K562 (cell line): ENCODE data around the gene ZNF609. TPM values are rescaled to one million over a fixed set of nuclear protein-coding genes. Genes with fewer than 3 reads are reported as not detected.

ENCODE experiments used
- ATAC-seq: fragments of 200-7000 bp; cut with Tn5 transposase; 3 replicates; pipeline ENCODE4 v1.9.1; 2020; ENCODE audit warnings: moderate library complexity
- BruUV-seq: library from RNA; stranded (reverse); fragments of 400-500 nt; replicated peaks from 2 replicates; lab custom pipeline; 2021; lab: Mats Ljungman, UMichigan
- CTCF ChIA-PET: fragments of 300-600 bp; formaldehyde crosslinking; extraction: SDS; loops from one replicate; lab custom pipeline; 2021; ENCODE audit warnings: low intra/inter-chr PET ratio; lab: Yijun Ruan, JAX
- POLR2A ChIA-PET: fragments of 300-600, 350-650 bp; sonication (Branson Sonifier 250); formaldehyde crosslinking; extraction: SDS; loops from one replicate; lab custom pipeline; 2021; ENCODE audit warnings: antibody characterized with exemption, inconsistent platforms; lab: Yijun Ruan, JAX
- DNase-seq, 4 experiments: peaks; one replicate each; pipeline versions ENCODE4 v3.0.0 to v3.0.0-alpha.2; 2011 to 2018; ENCODE audit warnings: low spot score in 3 of 4, mixed read lengths in 3 of 4; ENCODE audit errors: extremely low read depth in 1 of 4
- FAIRE-seq: peaks from 2 replicates; lab custom pipeline; 2011; peaks lifted over from hg19 to GRCh38; lab: Jason Lieb, UNC
- H2AFZ ChIP-seq: 2 replicates; pipeline ENCODE4 v1.6.0; 2011; ENCODE audit warnings: low read depth, low read length, control low read depth, inconsistent platforms
- H3K27ac ChIP-seq: fragments of 200-600 bp; 3 replicates; pipeline ENCODE4 v1.8.0; 2011; ENCODE audit warnings: low read depth, mild to moderate bottlenecking, control low read depth, inconsistent platforms, low read length, moderate library complexity, mixed read lengths; ENCODE audit errors: extremely low read depth
- H3K27me3 ChIP-seq, 2 experiments: fragments of 300-600 bp in 1 of 2; 2 replicates in 1 of 2; 3 replicates in 1 of 2; pipeline versions ENCODE4 v1.6.0 to v1.8.0; 2011; ENCODE audit warnings: inconsistent platforms in 2 of 2, low read length in 2 of 2, mild to moderate bottlenecking in 1 of 2, mixed read lengths in 1 of 2, moderate library complexity in 1 of 2; ENCODE audit not compliant: control insufficient read depth in 2 of 2, insufficient read depth in 2 of 2
- H3K36me3 ChIP-seq: fragments of 300-600 bp; 3 replicates; pipeline ENCODE4 v1.8.0; 2011; ENCODE audit warnings: mild to moderate bottlenecking, low read length, inconsistent platforms; ENCODE audit not compliant: control insufficient read depth, insufficient read depth
- H3K4me1 ChIP-seq, 2 experiments: fragments of 200-600 bp in 1 of 2; replicated peaks in 1 of 2; 2 replicates in 1 of 2; 3 replicates in 1 of 2; pipeline versions ENCODE4 v1.5.1 to v1.8.0; 2011; ENCODE audit warnings: inconsistent platforms in 2 of 2, low read length in 2 of 2, mild to moderate bottlenecking in 1 of 2, mixed read lengths in 1 of 2, moderate library complexity in 1 of 2; ENCODE audit not compliant: control insufficient read depth in 2 of 2, insufficient read depth in 2 of 2
- H3K4me2 ChIP-seq: 2 replicates; pipeline ENCODE4 v1.6.1; 2011; ENCODE audit warnings: low read length, control low read depth, inconsistent platforms, mixed read lengths; ENCODE audit not compliant: insufficient read depth
- H3K4me3 ChIP-seq: fragments of 200-600 bp; sonication (generic), shearing (Covaris generic); 2 replicates; pipeline ENCODE4 v1.5.1; 2016; ENCODE audit warnings: control low read depth, inconsistent platforms
- H3K79me2 ChIP-seq: fragments of 200-600 bp; 3 replicates; pipeline ENCODE4 v1.8.0; 2011; ENCODE audit warnings: low read length, inconsistent platforms; ENCODE audit not compliant: control insufficient read depth, insufficient read depth
- H3K9ac ChIP-seq, 2 experiments: 2 replicates each; pipeline versions ENCODE4 v1.6.0 to v1.6.1; 2011; ENCODE audit warnings: low read depth in 2 of 2, low read length in 2 of 2, control low read depth in 1 of 2, inconsistent platforms in 1 of 2, mild to moderate bottlenecking in 1 of 2, mixed read lengths in 1 of 2; ENCODE audit not compliant: insufficient read depth in 1 of 2
- H3K9me1 ChIP-seq: one replicate; pipeline ENCODE4 v1.6.0; 2011; ENCODE audit warnings: inconsistent platforms, mild to moderate bottlenecking, low read length, moderate library complexity; ENCODE audit not compliant: control insufficient read depth, insufficient read depth
- H3K9me3 ChIP-seq: replicated peaks from 2 replicates; pipeline ENCODE4 v1.5.1; 2011; ENCODE audit warnings: low read depth, low read length, inconsistent platforms; ENCODE audit not compliant: control insufficient read depth, insufficient read depth
- H4K20me1 ChIP-seq: replicated peaks from 2 replicates; pipeline ENCODE4 v1.6.1; 2011; ENCODE audit warnings: low read length, inconsistent platforms, mixed read lengths; ENCODE audit not compliant: control insufficient read depth, insufficient read depth
- C11orf30 ChIP-seq: fragments of 450-650 bp; IDR thresholded peaks from 2 replicates; pipeline ENCODE4 v1.6.1; 2016; ENCODE audit warnings: low read depth, mild to moderate bottlenecking
- CBFA2T2 ChIP-seq: fragments of 450-650 bp; conservative IDR thresholded peaks from 2 replicates; pipeline ENCODE4 v1.6.1; 2017; ENCODE audit warnings: mild to moderate bottlenecking
- CREB3 ChIP-seq: fragments of 450-650 bp; conservative IDR thresholded peaks from 2 replicates; pipeline ENCODE4 v1.6.1; 2016; ENCODE audit warnings: missing genetic modification characterization, low read depth, mild to moderate bottlenecking, missing compliant biosample characterization, moderate library complexity
- HMG20A ChIP-seq: fragments of 450-650 bp; formaldehyde crosslinking; conservative IDR thresholded peaks from 2 replicates; pipeline ENCODE4 v1.4.0; 2020; ENCODE audit warnings: mild to moderate bottlenecking, mixed read lengths
- MIER1 ChIP-seq: fragments of 450-650 bp; IDR thresholded peaks from 2 replicates; pipeline ENCODE4 v1.6.1; 2016; ENCODE audit warnings: antibody characterized with exemption, mild to moderate bottlenecking, low read depth
- MXD1 ChIP-seq: fragments of 250-450 bp; sonication (Bioruptor Pico); IDR thresholded peaks from 2 replicates; pipeline ENCODE4 v1.8.0; 2021; ENCODE audit warnings: borderline replicate concordance, mild to moderate bottlenecking, moderate library complexity; ENCODE audit not compliant: poor library complexity, severe bottlenecking
- NFIX ChIP-seq: fragments of 250-450 bp; sonication (Bioruptor Pico); IDR thresholded peaks from 2 replicates; pipeline ENCODE4 v1.4.0; 2020; ENCODE audit warnings: low read depth, mild to moderate bottlenecking, moderate library complexity
- NR1H2 ChIP-seq: sonication (generic); formaldehyde crosslinking; IDR thresholded peaks from 2 replicates; pipeline ENCODE4 v1.4.0; 2020; ENCODE audit warnings: mild to moderate bottlenecking, missing genetic modification reagents
- NR4A1 ChIP-seq, 2 experiments: fragments of 250-450 bp in 1 of 2; fragments of 450-650 bp in 1 of 2; sonication (Bioruptor Pico) in 1 of 2; IDR thresholded peaks; 2 replicates each; pipeline versions ENCODE4 v1.4.0 to v1.6.1; 2016 to 2020; ENCODE audit warnings: mild to moderate bottlenecking in 2 of 2, missing compliant biosample characterization in 1 of 2, missing genetic modification characterization in 1 of 2, moderate library complexity in 1 of 2
- PRMT5 ChIP-seq: sonication (generic); formaldehyde crosslinking; IDR thresholded peaks from 2 replicates; pipeline ENCODE4 v1.5.0; 2020; ENCODE audit warnings: missing genetic modification reagents
- RCOR1 ChIP-seq, 2 experiments: IDR thresholded peaks; 2 replicates each; pipeline ENCODE4 v1.6.1; 2012; ENCODE audit warnings: low read depth in 2 of 2, low read length in 2 of 2, borderline replicate concordance in 1 of 2, improper control_type of control experiment in 1 of 2
- STAG1 ChIP-seq: sonication (generic); formaldehyde crosslinking; IDR thresholded peaks from 2 replicates; pipeline ENCODE4 v1.5.0; 2020; ENCODE audit warnings: missing genetic modification reagents, borderline replicate concordance
- YBX1 ChIP-seq: fragments of 450-650 bp; IDR thresholded peaks from 2 replicates; pipeline ENCODE4 v1.7.1; 2016; ENCODE audit warnings: mild to moderate bottlenecking
- ZHX1 ChIP-seq: fragments of 150-350 bp; conservative IDR thresholded peaks from 2 replicates; pipeline ENCODE4 v1.6.1; 2014; ENCODE audit warnings: low read length
- ZNF282 ChIP-seq: sonication (generic); formaldehyde crosslinking; IDR thresholded peaks from 2 replicates; pipeline ENCODE4 v1.8.1; 2023; ENCODE audit warnings: missing genetic modification reagents
- ZNF75A ChIP-seq: fragments of 450-650 bp; formaldehyde crosslinking; IDR thresholded peaks from 2 replicates; pipeline ENCODE4 v1.4.0; 2020; ENCODE audit warnings: mild to moderate bottlenecking
- WGBS: fragments of 100-300 bp; shearing (Covaris generic); methylation state at CpG from one replicate; pipeline ENCODE4 v1.1.6; 2016; ENCODE audit warnings: low coverage, mixed read lengths; ENCODE audit not compliant: insufficient coverage; ENCODE audit errors: missing lambda C conversion rate; 5-methylcytosine and 5-hydroxymethylcytosine counted together
- in situ Hi-C: fragments of 300-500 bp; cut with MboI; formaldehyde crosslinking; loops from 4 replicates; pipeline ENCODE4 v1.15.0; 2018; ENCODE audit warnings: inconsistent platforms, mixed read lengths
- intact Hi-C: fragments of 100-400 bp; cut with micrococcal nuclease; formaldehyde crosslinking; loops from 2 replicates; pipeline ENCODE4 v1.14.2; 2022
- polyA plus RNA-seq, 8 experiments: library from polyadenylated mRNA; depleted of rRNA in 4 of 8; stranded (reverse) in 5 of 8; unstranded in 3 of 8; fragments of >200 nt; fragmentation: Nextera tagmentation in 2 of 8; fragmentation: Illumina TruSeq in 1 of 8; extraction: Ambion mirVana in 2 of 8; extraction: Trizol in 1 of 8; gene quantifications; 2 replicates each; pipeline versions ENCODE4 v1.2.1 to v1.2.3, GENCODE V29; 2011 to 2014; ENCODE audit warnings: inconsistent platforms in 1 of 8, missing spikeins in 1 of 8
- total RNA-seq, 7 experiments: library from RNA; depleted of rRNA in 6 of 7; stranded (reverse); fragments of >200 nt in 6 of 7; fragmentation: Illumina TruSeq in 2 of 7; extraction: Trizol in 2 of 7; gene quantifications; 2 replicates each; pipeline versions ENCODE4 v1.2.1 to v1.2.3, GENCODE V29; 2011 to 2021; ENCODE audit warnings: low replicate concordance in 1 of 7

ZNF609 gene
- total and polyA plus RNA-seq, 9 of the 15 experiments (the other 6 are each of a cell fraction or from before 2014, with no cell fraction given), result 3.0 to 38.7 (median 17.8) TPM

- Histone ChIP-seq H3K4me2 (no peak overlapping the region), H3K4me3 (no peak overlapping the region), H3K4me1 (peaks cover 11 to 43% of the 10 kb centered on the region in 2 experiments), H4K20me1 (peaks cover 26% of the 10 kb centered on the region), H3K27me3 (no peaks in the 10 kb centered on the region), H3K9me3 (no peaks in the 10 kb centered on the region), H3K79me2 (peaks cover 36% of the 10 kb centered on the region), H3K9me1 (peaks cover 7% of the 10 kb centered on the region), H3K36me3 (peaks cover 18% of the 10 kb centered on the region; the same call in 2 of the 3 replicates), H3K27ac (no peak overlapping the region; the same call in 2 of the 3 replicates), H3K9ac (no peak overlapping the region), H2AFZ (no peak overlapping the region)
- ChIA-PET POLR2A (interaction anchor here (1.0 to 1.8 kb wide), 4 partner anchors 8 to 33 kb away, joined by 3 to 7 read pairs (median 3); no protein-coding TSS in a partner anchor), CTCF (no interaction called here)
- 62% methylated on average over 3 of the region's 3 CpGs for WGBS
- intact Hi-C loops (no loop called here), in situ Hi-C loops (no loop called here)
- TF ChIP-seq ZNF75A, result no peak
- no peak for TF ChIP-seq NR1H2 (CRISPR knock-in tag)
- no peak for TF ChIP-seq NR4A1 (CRISPR knock-in tag; IDR thresholded peaks at IDR 0.05)
- TF ChIP-seq NR4A1 (tag; IDR thresholded peaks at IDR 0.05), result no peak
- TF ChIP-seq MXD1 (CRISPR knock-in tag), result no peak
- no peak for TF ChIP-seq CBFA2T2
- no peak for TF ChIP-seq MIER1
- TF ChIP-seq ZNF282 (CRISPR knock-in tag), result no peak
- TF ChIP-seq ZHX1, result no peak
- no peak for TF ChIP-seq NFIX (CRISPR knock-in tag)
- no peak for TF ChIP-seq HMG20A (CRISPR knock-in tag)
- no peak for TF ChIP-seq CREB3 (tag)
- TF ChIP-seq C11orf30, result no peak
- no peak for TF ChIP-seq YBX1
- no peak for TF ChIP-seq PRMT5 (CRISPR knock-in tag)
- no peak for TF ChIP-seq STAG1 (CRISPR knock-in tag)
- TF ChIP-seq RCOR1 (IDR thresholded peaks at IDR 0.05; ENCODE audit: borderline replicate concordance in 1 of 2, low read depth in 2 of 2, low read length in 2 of 2), result no peak
- no peak for FAIRE-seq
- ATAC-seq, result no peak
- no TSS peak for BruUV-seq
- no peak for DNase-seq
These were observed 236.1 kb downstream of the ZNF609 start for GRCh38 chr15:64696481-64696880.
